CD14-positive monocyte (primary cell): ENCODE data around the gene C1orf74. TPM values are rescaled to one million over a fixed set of nuclear protein-coding genes. Genes with fewer than 3 reads are reported as not detected.

Source experiments
- DNase-seq, 3 donors: peaks; one replicate each; pipeline ENCODE4 v3.0.0-alpha.2; 2011 to 2022
- H2AFZ ChIP-seq: 2 replicates; pipeline ENCODE4 v1.6.0; 2012; ENCODE audit warnings: mild to moderate bottlenecking, low read depth, low read length, inconsistent platforms; ENCODE audit not compliant: insufficient read depth, poor library complexity, severe bottlenecking
- H3K27ac ChIP-seq, 2 donors: 1 replicate in 1 of 2; 2 replicates in 1 of 2; pipeline ENCODE4 v1.5.1; 2012 to 2013; ENCODE audit warnings: low read length in 2 of 2, control low read depth in 1 of 2, inconsistent platforms in 1 of 2, low read depth in 1 of 2, mild to moderate bottlenecking in 1 of 2
- H3K27me3 ChIP-seq, 2 donors: one replicate each; pipeline versions ENCODE4 v1.6.0 to v1.6.1; 2011 to 2013; ENCODE audit warnings: low read length in 2 of 2; ENCODE audit not compliant: control insufficient read depth in 2 of 2, insufficient read depth in 2 of 2
- H3K36me3 ChIP-seq, 2 donors: replicated peaks in 1 of 2; 1 replicate in 1 of 2; 2 replicates in 1 of 2; pipeline versions ENCODE4 v1.5.1 to v1.6.1; 2012 to 2013; ENCODE audit warnings: low read length in 2 of 2, control low read depth in 1 of 2, inconsistent platforms in 1 of 2, mild to moderate bottlenecking in 1 of 2; ENCODE audit not compliant: insufficient read depth in 2 of 2, control insufficient read depth in 1 of 2
- H3K4me1 ChIP-seq, 2 donors: 1 replicate in 1 of 2; 2 replicates in 1 of 2; pipeline versions ENCODE4 v1.5.1 to v1.6.1; 2012 to 2013; ENCODE audit warnings: low read length in 2 of 2, control low read depth in 1 of 2, inconsistent platforms in 1 of 2, mild to moderate bottlenecking in 1 of 2, moderate library complexity in 1 of 2; ENCODE audit not compliant: insufficient read depth in 2 of 2, control insufficient read depth in 1 of 2
- H3K4me2 ChIP-seq: replicated peaks from 2 replicates; pipeline ENCODE3; 2012; ENCODE audit warnings: low read length, moderate library complexity, mild to moderate bottlenecking; ENCODE audit not compliant: poor library complexity, severe bottlenecking; ENCODE audit errors: extremely low read depth
- H3K4me3 ChIP-seq, 3 experiments: fragments of 200-600 bp in 1 of 3; sonication (generic) in 1 of 3; replicated peaks in 1 of 3; 1 replicate in 2 of 3; 2 replicates in 1 of 3; pipeline ENCODE4 v1.5.1; 2011 to 2013; ENCODE audit warnings: low read length in 3 of 3, mild to moderate bottlenecking in 3 of 3, control low read depth in 2 of 3, low read depth in 2 of 3, inconsistent platforms in 1 of 3, moderate library complexity in 1 of 3
- H3K79me2 ChIP-seq: 2 replicates; pipeline ENCODE4 v1.6.0; 2012; ENCODE audit warnings: mild to moderate bottlenecking, control low read depth, inconsistent platforms, low read length, moderate library complexity; ENCODE audit not compliant: insufficient read depth
- H3K9ac ChIP-seq: 2 replicates; pipeline ENCODE4 v1.6.0; 2017; ENCODE audit warnings: low read length, mild to moderate bottlenecking; ENCODE audit not compliant: insufficient read depth, poor library complexity, severe bottlenecking
- H3K9me3 ChIP-seq, 2 donors: replicated peaks in 1 of 2; 1 replicate in 1 of 2; 2 replicates in 1 of 2; pipeline versions ENCODE4 v1.5.1 to v1.6.1; 2012 to 2013; ENCODE audit warnings: low read length in 2 of 2, control low read depth in 1 of 2; ENCODE audit not compliant: control insufficient read depth in 1 of 2, insufficient read depth in 1 of 2
- H4K20me1 ChIP-seq: 2 replicates; pipeline ENCODE4 v1.6.0; 2012; ENCODE audit warnings: mild to moderate bottlenecking, low read length, control low read depth, moderate library complexity; ENCODE audit not compliant: insufficient read depth
- H3K27ac Mint-ChIP-seq, 7 donors: one replicate each; pipeline ENCODE4 v1.8.0; 2020; ENCODE audit warnings: mild to moderate bottlenecking in 7 of 7, mixed read lengths in 7 of 7, moderate library complexity in 6 of 7, inconsistent platforms in 2 of 7
- H3K27me3 Mint-ChIP-seq, 3 donors: one replicate each; pipeline ENCODE4 v1.8.0; 2021 to 2022; ENCODE audit warnings: low read depth in 3 of 3, mild to moderate bottlenecking in 3 of 3, mixed read lengths in 3 of 3, moderate library complexity in 3 of 3, inconsistent platforms in 1 of 3
- H3K36me3 Mint-ChIP-seq, 2 donors: one replicate each; pipeline ENCODE4 v1.8.0; 2020; ENCODE audit warnings: mixed read lengths in 2 of 2, inconsistent platforms in 1 of 2, mild to moderate bottlenecking in 1 of 2
- H3K4me1 Mint-ChIP-seq: one replicate; pipeline ENCODE4 v1.8.0; 2020; ENCODE audit warnings: mild to moderate bottlenecking, mixed read lengths
- H3K4me3 Mint-ChIP-seq, 2 donors: one replicate each; pipeline ENCODE4 v1.8.0; 2020; ENCODE audit warnings: mild to moderate bottlenecking in 2 of 2, mixed read lengths in 2 of 2, moderate library complexity in 1 of 2
- H3K9me3 Mint-ChIP-seq, 7 donors: one replicate each; pipeline ENCODE4 v1.8.0; 2020 to 2022; ENCODE audit warnings: mixed read lengths in 7 of 7, mild to moderate bottlenecking in 6 of 7, moderate library complexity in 6 of 7, inconsistent platforms in 2 of 7
- CTCF ChIP-seq: fragments of 200-600 bp; IDR thresholded peaks from one replicate; pipeline ENCODE4 v1.8.0; 2022; ENCODE audit warnings: antibody characterized with exemption, mild to moderate bottlenecking
- WGBS: methylation state at CpG from one replicate; pipeline ENCODE4 v1.1.5; 2013; ENCODE audit warnings: missing lambda C conversion rate; ENCODE audit not compliant: insufficient coverage; 5-methylcytosine and 5-hydroxymethylcytosine counted together
- intact Hi-C, 2 donors: fragments of 100-400 bp; cut with micrococcal nuclease; formaldehyde crosslinking; loops; one replicate each; pipeline versions ENCODE4 v1.15.0 to v1.15.1; 2023
- polyA plus RNA-seq, 3 donors: library from polyadenylated mRNA; depleted of rRNA in 1 of 3; unstranded in 2 of 3; stranded (reverse) in 1 of 3; fragments of 300-500 nt in 2 of 3; fragments of >200 nt in 1 of 3; fragmentation: Illumina TruSeq in 2 of 3; gene quantifications; 1 replicate in 2 of 3; 2 replicates in 1 of 3; pipeline ENCODE4 v1.2.3, GENCODE V29; 2012 to 2021

The C1orf74 gene
- polyA plus RNA-seq, 3 donors = 0.07 to 0.47 (median 0.19) TPM

GRCh38 chr1:209817691-209818090 lies 33.3 kb upstream of the C1orf74 start:
- no peaks in the 10 kb centered on the region for H3K9me3 Mint-ChIP-seq
- Histone ChIP-seq H3K36me3 (no peaks in the 10 kb centered on the region), H3K4me3 (no peak overlapping the region), H3K4me2 (no peak overlapping the region), H3K9ac (no peak overlapping the region), H3K9me3 (no peaks in the 10 kb centered on the region), H3K79me2 (no peaks in the 10 kb centered on the region), H4K20me1 (no peaks in the 10 kb centered on the region), H2AFZ (no peak overlapping the region), H3K27ac (no peak overlapping the region), H3K4me1 (peaks cover 0 to under 1% of the 10 kb centered on the region in 2 donors), H3K27me3 (peaks cover 4 to 7% of the 10 kb centered on the region in 2 donors)
- H3K4me1 Mint-ChIP-seq = peaks cover 4% of the 10 kb centered on the region
- H3K27me3 Mint-ChIP-seq = peaks cover 3 to 23% (median 6%) of the 10 kb centered on the region in 3 donors
- no peaks in the 10 kb centered on the region for H3K36me3 Mint-ChIP-seq
- no peak overlapping the region for H3K27ac Mint-ChIP-seq
- intact Hi-C loops = no loop called here
- 100% methylated on average over 1 of the region's 1 CpG for WGBS
- no peak for TF ChIP-seq CTCF
- DNase-seq = no peak
- no peak overlapping the region for H3K4me3 Mint-ChIP-seq

GRCh38 chr1:209816923-209817322 lies 32.6 kb upstream of the C1orf74 start:
- no peaks in the 10 kb centered on the region for H3K36me3 Mint-ChIP-seq
- 90% methylated on average over 2 of the region's 3 CpGs for WGBS
- H3K9me3 Mint-ChIP-seq = no peaks in the 10 kb centered on the region
- Histone ChIP-seq H2AFZ (no peak overlapping the region), H3K36me3 (no peaks in the 10 kb centered on the region), H3K4me2 (no peak overlapping the region), H3K79me2 (no peaks in the 10 kb centered on the region), H3K27me3 (peaks cover 4 to 7% of the 10 kb centered on the region in 2 donors), H4K20me1 (no peaks in the 10 kb centered on the region), H3K4me3 (no peak overlapping the region), H3K27ac (no peak overlapping the region), H3K4me1 (no peaks in the 10 kb centered on the region), H3K9ac (no peak overlapping the region), H3K9me3 (no peaks in the 10 kb centered on the region)
- no peak overlapping the region for H3K27ac Mint-ChIP-seq
- TF ChIP-seq CTCF = no peak
- peaks cover 3 to 17% (median 6%) of the 10 kb centered on the region in 3 donors for H3K27me3 Mint-ChIP-seq
- DNase-seq = no peak
- H3K4me3 Mint-ChIP-seq = no peak overlapping the region
- peaks cover 2% of the 10 kb centered on the region for H3K4me1 Mint-ChIP-seq
- intact Hi-C loops = no loop called here
